Lower lobe of right lung (tissue), 2 donors: ENCODE results near the gene SCG3. TPM values are rescaled to one million over a fixed set of nuclear protein-coding genes. Genes with fewer than 3 reads are reported as not detected.
A peak's percentile ranks its signal among the peaks of the same experiment; 100 is the strongest.

Experiments used
- ATAC-seq, 2 donors: fragments of 200-7000 bp; cut with Tn5 transposase; one replicate each; pipeline ENCODE4 v1.9.1; 2020 to 2022; ENCODE audit warnings: mild to moderate bottlenecking in 2 of 2, moderate library complexity in 2 of 2
- DNase-seq: peaks from one replicate; pipeline ENCODE4 v3.0.0-alpha.2; 2020
- H3K27ac ChIP-seq: fragments of 200-600 bp; one replicate; pipeline ENCODE4 v1.8.0; 2022
- H3K27me3 ChIP-seq: fragments of 200-600 bp; one replicate; pipeline ENCODE4 v1.8.0; 2022; ENCODE audit warnings: low read depth
- H3K36me3 ChIP-seq: fragments of 200-600 bp; one replicate; pipeline ENCODE4 v1.8.0; 2022; ENCODE audit warnings: mild to moderate bottlenecking
- H3K4me1 ChIP-seq: fragments of 200-600 bp; one replicate; pipeline ENCODE4 v1.8.0; 2022
- H3K4me3 ChIP-seq: fragments of 200-600 bp; one replicate; pipeline ENCODE4 v1.8.0; 2022; ENCODE audit warnings: mild to moderate bottlenecking
- H3K9me3 ChIP-seq: fragments of 200-600 bp; one replicate; pipeline ENCODE4 v1.8.0; 2022
- CTCF ChIP-seq: fragments of 200-600 bp; IDR thresholded peaks from one replicate; pipeline ENCODE4 v1.8.0; 2022; ENCODE audit warnings: antibody characterized with exemption, mild to moderate bottlenecking
- intact Hi-C: fragments of 100-400 bp; cut with DNase I; formaldehyde crosslinking; loops from one replicate; pipeline ENCODE4 v1.11.0; 2022
- total RNA-seq: library from RNA; stranded (reverse); fragmentation: NEBNext Ultra II Directional; extraction: Animal tissue kit (Norgen Biotek cat#: 25700); gene quantifications from one replicate; pipeline ENCODE4 v1.2.1, GENCODE V29; 2021
- donor health status: DM: no; HTN: yes; CAD: no; lungs with severe emphysema.

The SCG3 gene
- total RNA-seq, 1 donor from 2014 or later, result 0.18 TPM

DNA sequence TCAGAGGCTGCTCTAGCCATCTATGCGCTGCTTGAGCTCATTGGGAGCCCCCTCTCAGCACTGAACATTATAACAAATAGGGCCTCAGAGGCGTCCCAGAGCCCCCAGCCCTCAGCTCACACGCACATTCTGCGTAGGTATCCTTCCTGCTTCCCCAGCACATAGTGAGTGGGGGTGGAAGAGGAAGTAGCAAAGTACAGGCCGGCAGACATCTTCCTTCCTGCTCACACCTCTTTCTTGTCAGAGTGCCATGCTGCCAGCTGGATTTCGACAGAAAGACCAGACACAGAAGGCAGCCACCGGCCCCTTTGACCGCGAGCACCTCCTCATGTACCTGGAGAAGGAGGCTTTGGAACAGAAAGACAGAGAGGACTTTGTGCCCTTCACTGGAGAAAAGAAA lies 86.7 kb downstream of the SCG3 start:
- peak; percentile 49 to 57 for ATAC-seq
- H3K27me3 ChIP-seq, result no peaks in the 10 kb centered on the region
- intact Hi-C loops, result no loop called here
- no peak overlapping the region for H3K27ac ChIP-seq
- H3K4me3 ChIP-seq, result no peak overlapping the region
- H3K36me3 ChIP-seq, result peaks cover 18% of the 10 kb centered on the region
- no peaks in the 10 kb centered on the region for H3K9me3 ChIP-seq
- peaks cover 7% of the 10 kb centered on the region for H3K4me1 ChIP-seq
- DNase-seq, result peak; percentile 49
- no peak for TF ChIP-seq CTCF

Other genes with a start within 250 kb of the SCG3 start
- 68.3 TPM for gene DMXL2, start 58.7 kb upstream of the SCG3 start, total RNA-seq
- gene LYSMD2, start 56.2 kb downstream of the SCG3 start, total RNA-seq, result 22.2 TPM
- gene TMOD2, start 70.1 kb downstream of the SCG3 start, total RNA-seq, result 14.7 TPM
- gene TMOD3, start 148.2 kb downstream of the SCG3 start, total RNA-seq, result 73.7 TPM